Gastrocnemius medialis (tissue), 4 donors: ENCODE measurements around the gene RBM28.

ENCODE experiments used
- POLR2A ChIP-seq, 2 donors: fragments of 450-650 bp; IDR thresholded peaks; one replicate each; pipeline ENCODE4 v1.6.1; 2017; ENCODE audit warnings: antibody characterized with exemption in 2 of 2, mild to moderate bottlenecking in 2 of 2, moderate library complexity in 2 of 2
- TF ChIP-seq, protein P1 (sequence below), 5 experiments: fragments of 450-650 bp in 3 of 5; fragments of 200-600 bp in 2 of 5; sonication (generic) in 2 of 5; IDR thresholded peaks in 4 of 5; conservative IDR thresholded peaks in 1 of 5; 1 replicate in 4 of 5; 2 replicates in 1 of 5; pipeline ENCODE4 v1.5.1; 2016 to 2019; ENCODE audit warnings: antibody characterized with exemption in 5 of 5, mild to moderate bottlenecking in 3 of 5, moderate library complexity in 3 of 5

- TF ChIP-seq, protein P1, sequence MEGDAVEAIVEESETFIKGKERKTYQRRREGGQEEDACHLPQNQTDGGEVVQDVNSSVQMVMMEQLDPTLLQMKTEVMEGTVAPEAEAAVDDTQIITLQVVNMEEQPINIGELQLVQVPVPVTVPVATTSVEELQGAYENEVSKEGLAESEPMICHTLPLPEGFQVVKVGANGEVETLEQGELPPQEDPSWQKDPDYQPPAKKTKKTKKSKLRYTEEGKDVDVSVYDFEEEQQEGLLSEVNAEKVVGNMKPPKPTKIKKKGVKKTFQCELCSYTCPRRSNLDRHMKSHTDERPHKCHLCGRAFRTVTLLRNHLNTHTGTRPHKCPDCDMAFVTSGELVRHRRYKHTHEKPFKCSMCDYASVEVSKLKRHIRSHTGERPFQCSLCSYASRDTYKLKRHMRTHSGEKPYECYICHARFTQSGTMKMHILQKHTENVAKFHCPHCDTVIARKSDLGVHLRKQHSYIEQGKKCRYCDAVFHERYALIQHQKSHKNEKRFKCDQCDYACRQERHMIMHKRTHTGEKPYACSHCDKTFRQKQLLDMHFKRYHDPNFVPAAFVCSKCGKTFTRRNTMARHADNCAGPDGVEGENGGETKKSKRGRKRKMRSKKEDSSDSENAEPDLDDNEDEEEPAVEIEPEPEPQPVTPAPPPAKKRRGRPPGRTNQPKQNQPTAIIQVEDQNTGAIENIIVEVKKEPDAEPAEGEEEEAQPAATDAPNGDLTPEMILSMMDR (IDR thresholded peaks at IDR 0.05 in 4 of 5, conservative IDR thresholded peaks at IDR 0.05 in 1 of 5), result no peak
- no peak for TF ChIP-seq POLR2A (IDR thresholded peaks at IDR 0.05)
These were observed 69.3 kb downstream of the RBM28 start for GRCh38 chr7:128274246-128274883.
